HL-60 (cell line): ENCODE data around the gene MDH1.

Experiments
- DNase-seq, 2 experiments: peaks; one replicate each; pipeline ENCODE4 v3.0.0-alpha.2; 2010 to 2020; ENCODE audit warnings: low read depth in 1 of 2, low spot score in 1 of 2
- H3K27ac ChIP-seq: fragments of 250-450 bp; sonication (Bioruptor Pico); replicated peaks from 2 replicates; pipeline ENCODE4 v1.5.1; 2020; ENCODE audit warnings: mild to moderate bottlenecking, moderate library complexity
- H3K27me3 ChIP-seq: fragments of 250-450 bp; sonication (Bioruptor Pico); 2 replicates; pipeline ENCODE4 v1.5.1; 2021; ENCODE audit warnings: mild to moderate bottlenecking, moderate library complexity; ENCODE audit not compliant: insufficient read depth, poor library complexity, severe bottlenecking
- H3K4me3 ChIP-seq: replicated peaks from 2 replicates; pipeline ENCODE4 v1.5.1; 2011; ENCODE audit warnings: mild to moderate bottlenecking, control low read depth, low read length; ENCODE audit not compliant: insufficient read depth
- GABPA ChIP-seq: IDR thresholded peaks from 2 replicates; pipeline ENCODE4 v1.6.1; 2012; ENCODE audit warnings: low read depth
- POLR2AphosphoS5 ChIP-seq: IDR thresholded peaks from 2 replicates; pipeline ENCODE4 v1.6.1; 2012; ENCODE audit warnings: low read depth
- REST ChIP-seq: IDR thresholded peaks from 2 replicates; pipeline ENCODE4 v1.6.1; 2012; ENCODE audit warnings: low read depth; ENCODE audit not compliant: insufficient replicate concordance
- SPI1 ChIP-seq: IDR thresholded peaks from 2 replicates; pipeline ENCODE4 v1.6.1; 2012; ENCODE audit warnings: low read depth, mild to moderate bottlenecking, borderline replicate concordance
- TF ChIP-seq, protein P1 (sequence below): IDR thresholded peaks from one replicate; pipeline ENCODE4 v1.5.1; 2011; ENCODE audit warnings: low read length, control low read depth, inconsistent platforms; ENCODE audit not compliant: insufficient read depth

Gene MDH1

GRCh38 chr2:63610525-63610924, 21.8 kb downstream of the MDH1 start:
- no peaks in the 10 kb centered on the region for H3K27me3 ChIP-seq
- H3K27ac ChIP-seq = no peak overlapping the region
- TF ChIP-seq REST (no peak), POLR2AphosphoS5 (no peak), SPI1 (no peak), GABPA (no peak)
- TF ChIP-seq, protein P1, sequence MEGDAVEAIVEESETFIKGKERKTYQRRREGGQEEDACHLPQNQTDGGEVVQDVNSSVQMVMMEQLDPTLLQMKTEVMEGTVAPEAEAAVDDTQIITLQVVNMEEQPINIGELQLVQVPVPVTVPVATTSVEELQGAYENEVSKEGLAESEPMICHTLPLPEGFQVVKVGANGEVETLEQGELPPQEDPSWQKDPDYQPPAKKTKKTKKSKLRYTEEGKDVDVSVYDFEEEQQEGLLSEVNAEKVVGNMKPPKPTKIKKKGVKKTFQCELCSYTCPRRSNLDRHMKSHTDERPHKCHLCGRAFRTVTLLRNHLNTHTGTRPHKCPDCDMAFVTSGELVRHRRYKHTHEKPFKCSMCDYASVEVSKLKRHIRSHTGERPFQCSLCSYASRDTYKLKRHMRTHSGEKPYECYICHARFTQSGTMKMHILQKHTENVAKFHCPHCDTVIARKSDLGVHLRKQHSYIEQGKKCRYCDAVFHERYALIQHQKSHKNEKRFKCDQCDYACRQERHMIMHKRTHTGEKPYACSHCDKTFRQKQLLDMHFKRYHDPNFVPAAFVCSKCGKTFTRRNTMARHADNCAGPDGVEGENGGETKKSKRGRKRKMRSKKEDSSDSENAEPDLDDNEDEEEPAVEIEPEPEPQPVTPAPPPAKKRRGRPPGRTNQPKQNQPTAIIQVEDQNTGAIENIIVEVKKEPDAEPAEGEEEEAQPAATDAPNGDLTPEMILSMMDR = no peak
- DNase-seq = no peak
- no peak overlapping the region for H3K4me3 ChIP-seq

DNA sequence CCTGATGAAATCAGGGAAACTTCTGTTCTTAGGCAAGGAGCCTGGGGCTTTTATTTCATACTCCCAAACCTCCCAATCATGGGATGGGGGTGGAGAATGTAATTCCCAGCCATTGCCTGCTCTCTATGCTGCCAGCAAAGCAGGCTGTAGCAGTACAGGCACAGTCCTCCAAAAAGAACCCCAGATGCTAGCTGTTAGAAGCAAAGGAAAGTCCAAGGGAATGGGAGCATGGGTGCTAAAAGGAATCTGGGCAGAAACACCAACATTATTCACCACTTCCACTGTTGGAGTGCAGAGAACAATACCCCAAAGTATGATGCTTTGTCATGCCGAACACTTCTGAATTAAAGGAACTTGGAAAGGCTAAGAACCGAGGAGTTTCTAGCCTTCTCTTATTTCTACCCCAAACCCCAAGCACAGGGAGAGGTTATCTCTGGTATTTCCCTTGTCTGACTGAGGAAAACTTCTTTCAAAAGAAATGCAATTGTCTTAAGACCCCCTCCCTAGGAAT, 24.7 kb downstream of the MDH1 start:
- no peak overlapping the region for H3K4me3 ChIP-seq
- TF ChIP-seq, protein P1 = no peak
- no peak for TF ChIP-seq REST
- no peak for TF ChIP-seq GABPA
- TF ChIP-seq SPI1 = no peak
- no peak for TF ChIP-seq POLR2AphosphoS5
- H3K27me3 ChIP-seq = no peaks in the 10 kb centered on the region
- no peak for DNase-seq
- H3K27ac ChIP-seq = no peak overlapping the region

- Histone ChIP-seq H3K27ac (no peak overlapping the region), H3K27me3 (no peaks in the 10 kb centered on the region), H3K4me3 (no peak overlapping the region)
- DNase-seq = no peak
- TF ChIP-seq POLR2AphosphoS5 (no peak), REST (no peak), GABPA (no peak), SPI1 (no peak)
- TF ChIP-seq, protein P1 = no peak
Measured at GRCh38 chr2:63614448-63614968, 25.7 kb downstream of the MDH1 start.
